OCI-LY1 (cell line): ENCODE results near the gene MBNL1.

Source experiments
- EZH2 ChIP-seq: fragments of 200-600 bp; sonication (generic), shearing (Covaris generic); IDR thresholded peaks from 2 replicates; pipeline ENCODE4 v1.8.0; 2017; ENCODE audit warnings: borderline replicate concordance, mixed run types, mild to moderate bottlenecking, antibody characterized with exemption, low read length, moderate library complexity, mixed read lengths
- TF ChIP-seq, protein P1 (sequence below): fragments of 200-600 bp; sonication (generic), shearing (Covaris generic); IDR thresholded peaks from 2 replicates; pipeline ENCODE4 v1.5.1; 2017; ENCODE audit warnings: mild to moderate bottlenecking, antibody characterized with exemption, low read length, moderate library complexity, mixed read lengths

- TF ChIP-seq, protein P1, sequence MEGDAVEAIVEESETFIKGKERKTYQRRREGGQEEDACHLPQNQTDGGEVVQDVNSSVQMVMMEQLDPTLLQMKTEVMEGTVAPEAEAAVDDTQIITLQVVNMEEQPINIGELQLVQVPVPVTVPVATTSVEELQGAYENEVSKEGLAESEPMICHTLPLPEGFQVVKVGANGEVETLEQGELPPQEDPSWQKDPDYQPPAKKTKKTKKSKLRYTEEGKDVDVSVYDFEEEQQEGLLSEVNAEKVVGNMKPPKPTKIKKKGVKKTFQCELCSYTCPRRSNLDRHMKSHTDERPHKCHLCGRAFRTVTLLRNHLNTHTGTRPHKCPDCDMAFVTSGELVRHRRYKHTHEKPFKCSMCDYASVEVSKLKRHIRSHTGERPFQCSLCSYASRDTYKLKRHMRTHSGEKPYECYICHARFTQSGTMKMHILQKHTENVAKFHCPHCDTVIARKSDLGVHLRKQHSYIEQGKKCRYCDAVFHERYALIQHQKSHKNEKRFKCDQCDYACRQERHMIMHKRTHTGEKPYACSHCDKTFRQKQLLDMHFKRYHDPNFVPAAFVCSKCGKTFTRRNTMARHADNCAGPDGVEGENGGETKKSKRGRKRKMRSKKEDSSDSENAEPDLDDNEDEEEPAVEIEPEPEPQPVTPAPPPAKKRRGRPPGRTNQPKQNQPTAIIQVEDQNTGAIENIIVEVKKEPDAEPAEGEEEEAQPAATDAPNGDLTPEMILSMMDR = no peak
- TF ChIP-seq EZH2 = no peak
Measured at GRCh38 chr3:152309031-152309430, 40.3 kb downstream of the MBNL1 start.
